Measurements from ENCODE around the gene EFCAB5. TPM values are rescaled to one million over a fixed set of nuclear protein-coding genes. Genes with fewer than 3 reads are reported as not detected.
A peak's percentile ranks its signal among the peaks of the same experiment; 100 is the strongest.
"Not testable (repeated sequence)": the region's sequence is repeated elsewhere in the genome, so short reads cannot be mapped to it uniquely, and the experiment has no call there.

EFCAB5 gene
- total and polyA plus RNA-seq, 2 experiments from 2014 or later, result 0.27 to 0.48 TPM

DNA sequence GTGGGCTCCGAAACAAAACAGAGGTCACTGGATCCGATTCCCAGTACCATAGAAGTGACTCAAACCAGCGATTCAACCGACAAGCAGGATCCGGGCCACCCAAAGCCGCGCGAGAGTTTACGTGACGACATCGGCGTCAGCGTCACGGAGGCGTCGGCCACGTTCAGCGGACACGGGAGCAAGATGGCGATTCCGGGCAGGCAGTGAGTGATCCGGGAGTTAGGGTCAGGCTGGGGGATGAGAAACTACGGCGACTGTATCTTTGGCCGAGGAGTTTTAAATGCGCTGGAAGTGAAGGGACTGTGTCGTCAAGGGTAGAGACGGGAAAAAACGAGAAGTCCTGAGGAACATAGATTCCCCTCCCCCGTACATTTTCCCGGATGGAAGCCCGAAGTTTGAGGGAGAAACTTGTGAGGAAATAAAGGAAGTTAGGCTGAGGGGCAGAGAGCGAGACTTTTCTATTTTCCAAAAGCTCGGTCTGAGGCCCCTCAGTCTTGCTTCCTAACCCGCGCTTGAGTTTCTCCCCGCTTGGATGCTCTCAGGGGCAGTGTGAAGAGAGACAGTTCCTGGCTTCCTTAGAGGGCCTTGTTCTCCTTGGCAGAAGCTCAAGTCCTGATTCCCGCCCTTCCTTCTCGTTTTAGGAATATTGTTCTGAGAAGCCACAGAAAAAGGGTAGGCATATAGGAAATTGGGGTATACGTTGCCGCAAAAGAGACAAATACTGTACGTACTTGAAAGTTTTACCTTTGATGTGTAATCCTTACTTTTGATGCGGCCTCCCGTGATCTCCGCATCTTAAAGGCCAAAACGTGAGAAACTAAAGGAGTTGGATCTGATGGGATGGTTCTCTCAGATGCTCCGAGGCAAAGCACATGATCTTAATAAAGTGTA lies 175.5 kb downstream of the EFCAB5 start, which contains the start of gene NSRP1:
NSRP1 (plus strand) TSS at position 156 of the 891 bp plus-strand sequence; CDS start at position 184, 28 bp downstream.
- H4K20me1 ChIP-seq (ENCODE audit: insufficient read depth, poor library complexity, severe bottlenecking), result peaks cover 14% of the 10 kb centered on the region
- peak within 1 kb of the TSS; percentile 91 for H2AFZ ChIP-seq
- H3K4me3 ChIP-seq, result peak within 1 kb of the TSS; percentile 55
- H3K36me3 ChIP-seq (replicated peaks; ENCODE audit: insufficient read depth, low read depth), result no peaks in the 10 kb centered on the region
- H3K27me3 ChIP-seq, result no peaks in the 10 kb centered on the region
- DNase-seq (ENCODE audit: low spot score), result peak; percentile 96
- H3K79me2 ChIP-seq, result peaks cover 47% of the 10 kb centered on the region
- no peaks in the 10 kb centered on the region for H3K9me3 ChIP-seq (ENCODE audit: low read depth)
- no peaks in the 10 kb centered on the region for H3K9me2 ChIP-seq (replicated peaks; ENCODE audit: insufficient read depth)
- no peak for TF ChIP-seq EZH2phosphoT487 (IDR thresholded peaks at IDR 0.05; ENCODE audit: low read depth, severe bottlenecking, unreplicated experiment)
- TF ChIP-seq, protein P1, sequence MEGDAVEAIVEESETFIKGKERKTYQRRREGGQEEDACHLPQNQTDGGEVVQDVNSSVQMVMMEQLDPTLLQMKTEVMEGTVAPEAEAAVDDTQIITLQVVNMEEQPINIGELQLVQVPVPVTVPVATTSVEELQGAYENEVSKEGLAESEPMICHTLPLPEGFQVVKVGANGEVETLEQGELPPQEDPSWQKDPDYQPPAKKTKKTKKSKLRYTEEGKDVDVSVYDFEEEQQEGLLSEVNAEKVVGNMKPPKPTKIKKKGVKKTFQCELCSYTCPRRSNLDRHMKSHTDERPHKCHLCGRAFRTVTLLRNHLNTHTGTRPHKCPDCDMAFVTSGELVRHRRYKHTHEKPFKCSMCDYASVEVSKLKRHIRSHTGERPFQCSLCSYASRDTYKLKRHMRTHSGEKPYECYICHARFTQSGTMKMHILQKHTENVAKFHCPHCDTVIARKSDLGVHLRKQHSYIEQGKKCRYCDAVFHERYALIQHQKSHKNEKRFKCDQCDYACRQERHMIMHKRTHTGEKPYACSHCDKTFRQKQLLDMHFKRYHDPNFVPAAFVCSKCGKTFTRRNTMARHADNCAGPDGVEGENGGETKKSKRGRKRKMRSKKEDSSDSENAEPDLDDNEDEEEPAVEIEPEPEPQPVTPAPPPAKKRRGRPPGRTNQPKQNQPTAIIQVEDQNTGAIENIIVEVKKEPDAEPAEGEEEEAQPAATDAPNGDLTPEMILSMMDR (IDR thresholded peaks at IDR 0.05; ENCODE audit: poor library complexity), result no peak
- no peak for TF ChIP-seq EZH2 (IDR thresholded peaks at IDR 0.05; ENCODE audit: borderline replicate concordance)
- H3K27ac ChIP-seq, result peak within 1 kb of the TSS; percentile 99
- H3K4me1 ChIP-seq (ENCODE audit: insufficient read depth), result peaks cover 7% of the 10 kb centered on the region
- H3K4me2 ChIP-seq, result peak within 1 kb of the TSS; percentile 75
- under 1% methylated on average over 47 of the region's 47 CpGs for WGBS (ENCODE audit: low lambda C conversion rate, missing lambda C conversion rate)

DNA sequence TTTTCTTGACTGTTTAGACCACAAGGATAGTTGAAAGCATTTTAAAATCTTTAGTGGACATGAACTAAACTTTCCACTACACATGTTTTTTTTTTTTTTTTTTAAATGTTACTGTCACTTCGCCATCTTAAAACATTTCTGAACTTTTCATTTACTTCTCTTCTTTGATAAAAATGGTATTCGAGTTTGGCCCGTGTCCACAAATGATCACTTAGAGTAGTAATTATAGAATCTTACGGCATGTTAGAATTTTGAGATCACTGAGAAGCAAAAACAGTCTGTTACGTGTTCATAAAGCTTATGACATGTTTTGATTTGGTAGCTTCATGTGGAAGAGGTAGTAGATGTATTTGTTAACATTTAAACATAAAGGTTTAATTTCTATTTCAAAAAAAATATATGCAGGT lies 176.2 kb downstream of the EFCAB5 start:
- 57% methylated on average over 5 of the region's 5 CpGs for WGBS (ENCODE audit: low lambda C conversion rate, missing lambda C conversion rate)
- Histone ChIP-seq H3K9me2 (replicated peaks; ENCODE audit: insufficient read depth) (no peaks in the 10 kb centered on the region), H3K4me1 (ENCODE audit: insufficient read depth) (peaks cover 7% of the 10 kb centered on the region), H3K27me3 (no peaks in the 10 kb centered on the region), H3K79me2 (peaks cover 53% of the 10 kb centered on the region), H2AFZ (no peak overlapping the region), H3K4me3 (peak overlapping the region; percentile 55), H3K4me2 (peak overlapping the region; percentile 75), H3K36me3 (replicated peaks; ENCODE audit: insufficient read depth, low read depth) (no peaks in the 10 kb centered on the region), H3K27ac (peak overlapping the region; percentile 99), H4K20me1 (ENCODE audit: insufficient read depth, poor library complexity, severe bottlenecking) (peaks cover 17% of the 10 kb centered on the region), H3K9me3 (ENCODE audit: low read depth) (no peaks in the 10 kb centered on the region)
- DNase-seq (ENCODE audit: low spot score), result no peak
- TF ChIP-seq EZH2phosphoT487 (IDR thresholded peaks at IDR 0.05; ENCODE audit: low read depth, severe bottlenecking, unreplicated experiment) (no peak), EZH2 (IDR thresholded peaks at IDR 0.05; ENCODE audit: borderline replicate concordance) (no peak)
- TF ChIP-seq, protein P1 (IDR thresholded peaks at IDR 0.05; ENCODE audit: poor library complexity), result no peak

DNA sequence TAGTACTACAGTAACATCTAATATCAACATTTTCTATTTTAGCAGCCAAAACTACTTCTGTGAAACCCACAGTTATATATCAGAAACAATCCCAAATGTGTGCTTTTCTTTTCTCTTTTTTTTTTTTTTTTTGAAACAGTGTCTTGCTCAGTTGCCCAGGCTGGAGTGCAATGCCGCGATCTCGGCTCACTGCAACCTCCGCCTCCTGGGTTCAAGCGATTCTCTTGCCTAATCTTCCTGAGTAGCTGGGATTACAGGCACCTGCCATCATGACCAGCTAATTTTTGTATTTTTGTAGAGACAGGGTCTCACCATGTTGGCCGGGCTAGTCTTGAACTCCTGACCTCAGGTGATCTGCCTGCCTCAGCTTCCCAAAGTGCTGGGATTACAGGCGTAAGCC lies 177.2 kb downstream of the EFCAB5 start:
- WGBS (ENCODE audit: low lambda C conversion rate, missing lambda C conversion rate), result 98% methylated on average over 7 of the region's 7 CpGs
- not testable (repeated sequence) for H3K27ac ChIP-seq; H3K9me2 ChIP-seq (replicated peaks; ENCODE audit: insufficient read depth); H3K36me3 ChIP-seq (replicated peaks; ENCODE audit: insufficient read depth, low read depth); H3K9me3 ChIP-seq (ENCODE audit: low read depth); H3K27me3 ChIP-seq; H3K4me1 ChIP-seq (ENCODE audit: insufficient read depth); DNase-seq (ENCODE audit: low spot score); H3K4me3 ChIP-seq; H2AFZ ChIP-seq
- Histone ChIP-seq H3K4me2 (peak overlapping the region; percentile 75), H4K20me1 (ENCODE audit: insufficient read depth, poor library complexity, severe bottlenecking) (peaks cover 25% of the 10 kb centered on the region), H3K79me2 (peaks cover 63% of the 10 kb centered on the region)

DNA sequence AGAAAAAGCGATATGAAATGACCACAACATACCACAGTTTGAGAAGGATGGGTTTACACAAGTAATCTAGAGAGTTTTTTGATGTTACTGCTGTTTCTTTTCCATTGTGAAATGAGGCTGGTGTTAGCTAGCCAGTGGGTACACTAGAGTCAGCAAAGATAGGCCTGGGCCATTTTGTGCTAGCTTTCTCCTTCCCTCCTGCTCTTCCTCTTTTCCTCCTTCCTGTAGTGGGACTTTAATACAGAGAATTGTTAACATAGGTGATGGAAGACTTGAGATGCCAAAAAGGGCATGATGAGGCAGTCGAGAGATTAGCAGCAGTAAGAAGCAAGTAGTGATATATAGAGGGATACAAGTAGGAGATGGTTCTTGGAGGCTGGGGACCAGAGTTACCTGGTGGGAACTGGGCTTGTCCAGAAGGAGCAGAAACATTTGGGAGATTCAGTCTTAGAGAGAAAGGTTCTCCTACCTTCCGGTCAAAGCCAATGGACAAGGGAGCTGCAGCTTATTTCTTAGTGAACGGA lies 182.9 kb downstream of the EFCAB5 start:
- no peak overlapping the region for H3K27ac ChIP-seq
- no peak overlapping the region for H3K4me2 ChIP-seq
- TF ChIP-seq, protein P1 (IDR thresholded peaks at IDR 0.05; ENCODE audit: poor library complexity), result no peak
- TF ChIP-seq EZH2 (IDR thresholded peaks at IDR 0.05; ENCODE audit: borderline replicate concordance) (no peak), EZH2phosphoT487 (IDR thresholded peaks at IDR 0.05; ENCODE audit: low read depth, severe bottlenecking, unreplicated experiment) (no peak)
- WGBS (ENCODE audit: low lambda C conversion rate, missing lambda C conversion rate), result 95% methylated on average over 4 of the region's 4 CpGs
- no peaks in the 10 kb centered on the region for H3K9me3 ChIP-seq (ENCODE audit: low read depth)
- H2AFZ ChIP-seq, result no peak overlapping the region
- no peak for DNase-seq (ENCODE audit: low spot score)
- H3K4me1 ChIP-seq (ENCODE audit: insufficient read depth), result no peaks in the 10 kb centered on the region
- H3K27me3 ChIP-seq, result no peaks in the 10 kb centered on the region
- H3K9me2 ChIP-seq (replicated peaks; ENCODE audit: insufficient read depth), result no peaks in the 10 kb centered on the region
- H4K20me1 ChIP-seq (ENCODE audit: insufficient read depth, poor library complexity, severe bottlenecking), result peaks cover 40% of the 10 kb centered on the region
- no peaks in the 10 kb centered on the region for H3K36me3 ChIP-seq (replicated peaks; ENCODE audit: insufficient read depth, low read depth)
- no peak overlapping the region for H3K4me3 ChIP-seq
- H3K79me2 ChIP-seq, result peaks cover 93% of the 10 kb centered on the region
